ENCODE results near the gene YY1AP1. TPM values are rescaled to one million over a fixed set of nuclear protein-coding genes. Genes with fewer than 3 reads are reported as not detected.

Gene YY1AP1
- polyA plus RNA-seq, 1 of the 3 experiments (the other 2 are of a cell fraction): 45.0 TPM

GRCh38 chr1:155681776-155682175, 6.8 kb downstream of the YY1AP1 start:
- no peak overlapping the region for H3K9ac ChIP-seq

More at GRCh38 chr1:155681776-155682175, 6.8 kb downstream of the YY1AP1 start:
- H3K4me2 ChIP-seq: no peak overlapping the region
- no peak overlapping the region for H3K4me3 ChIP-seq (ENCODE audit: low read depth in 2 of 2, low read length in 1 of 2)
- 95% methylated on average over 2 of the region's 2 CpGs for WGBS (ENCODE audit: low lambda C conversion rate)
- H3K9me2 ChIP-seq: no peaks in the 10 kb centered on the region
- no peak overlapping the region for H3K27ac ChIP-seq (ENCODE audit: low read depth in 2 of 2, low read length in 1 of 2)
- peaks cover 91% of the 10 kb centered on the region for H3K79me2 ChIP-seq (ENCODE audit: insufficient read depth)
- no peak overlapping the region for H2AFZ ChIP-seq (ENCODE audit: low read depth)
- TF ChIP-seq TEAD4 (IDR thresholded peaks at IDR 0.05; ENCODE audit: borderline replicate concordance, insufficient read depth): no peak
- no peak for TF ChIP-seq PBX3 (IDR thresholded peaks at IDR 0.05)
- TF ChIP-seq CHD2 (IDR thresholded peaks at IDR 0.05; ENCODE audit: low read length, partially characterized antibody): no peak
- TF ChIP-seq NFIC (IDR thresholded peaks at IDR 0.05; ENCODE audit: borderline replicate concordance): no peak
- TF ChIP-seq SMC3 (IDR thresholded peaks at IDR 0.05; ENCODE audit: low read depth, low read length): no peak
- no peak for TF ChIP-seq SIN3A (IDR thresholded peaks at IDR 0.05; ENCODE audit: borderline replicate concordance, low read depth, low read length)
- TF ChIP-seq MEF2A (IDR thresholded peaks at IDR 0.05; ENCODE audit: borderline replicate concordance, low read depth): no peak
- no peak for TF ChIP-seq RFX5 (IDR thresholded peaks at IDR 0.05; ENCODE audit: low read length)
- no peak for TF ChIP-seq USF1 (IDR thresholded peaks at IDR 0.05; ENCODE audit: borderline replicate concordance, low read depth)
- TF ChIP-seq IRF3 (IDR thresholded peaks at IDR 0.05; ENCODE audit: low read depth, low read length): no peak
- TF ChIP-seq FOSL2 (IDR thresholded peaks at IDR 0.05; ENCODE audit: borderline replicate concordance, low read depth): no peak
- TF ChIP-seq YY1 (IDR thresholded peaks at IDR 0.05; ENCODE audit: low read depth): no peak
- no peak for TF ChIP-seq RAD21 (IDR thresholded peaks at IDR 0.05; ENCODE audit: low read length)
- TF ChIP-seq NRF1 (IDR thresholded peaks at IDR 0.05; ENCODE audit: low read depth, low read length): no peak
- TF ChIP-seq USF2 (IDR thresholded peaks at IDR 0.05; ENCODE audit: borderline replicate concordance, low read depth, low read length): no peak
- TF ChIP-seq REST (IDR thresholded peaks at IDR 0.05; ENCODE audit: low read depth, low read length): no peak
- peaks cover 65% of the 10 kb centered on the region for H4K20me1 ChIP-seq (ENCODE audit: insufficient read depth)
- H3F3A ChIP-seq (replicated peaks; ENCODE audit: insufficient read depth): no peaks in the 10 kb centered on the region
- ChIA-PET CTCF (no interaction called here), POLR2A (no interaction called here)
- no peak for DNase-seq
- no peaks in the 10 kb centered on the region for H3K27me3 ChIP-seq (ENCODE audit: insufficient read depth)
- peaks cover 2 to 10% of the 10 kb centered on the region in 2 experiments; a peak in 2 of 4 replicates for H3K4me1 ChIP-seq (ENCODE audit: control insufficient read depth in 1 of 2, insufficient read depth in 2 of 2, low read depth in 1 of 2, low read length in 1 of 2)
- H3K9me3 ChIP-seq: no peaks in the 10 kb centered on the region
- peaks cover 25 to 49% of the 10 kb centered on the region in 2 experiments for H3K36me3 ChIP-seq (replicated peaks in 1 of 2; ENCODE audit: control insufficient read depth in 1 of 2, insufficient read depth in 2 of 2, low read length in 1 of 2)

Measured in SK-N-SH (cell line).